HFF-Myc (cell line): Measurements from ENCODE around the gene ETV3.
"Not testable (repeated sequence)": the region's sequence is repeated elsewhere in the genome, so short reads cannot be mapped to it uniquely, and the experiment has no call there.

Experiments used
- DNase-seq: peaks from one replicate; pipeline ENCODE4 v3.0.0-alpha.2; 2011; ENCODE audit warnings: low read depth; ENCODE audit errors: extremely low read depth
- H3K4me3 ChIP-seq: replicated peaks from 2 replicates; pipeline ENCODE4 v1.5.1; 2011; ENCODE audit warnings: low read depth, mild to moderate bottlenecking, control low read depth, low read length
- CTCF ChIP-seq: IDR thresholded peaks from 2 replicates; pipeline ENCODE4 v1.5.1; 2012; ENCODE audit warnings: mild to moderate bottlenecking, low read depth, low read length, control low read depth; ENCODE audit errors: missing control alignments

ETV3 gene

GRCh38 chr1:157138220-157139051 lies at the start of gene ETV3:
Gene ETV3 (minus strand): TSS chr1:157138395. CDS start chr1:157136352, 2,043 bp downstream.
- peak within 1 kb of the TSS; percentile 83 for H3K4me3 ChIP-seq
- no peak for TF ChIP-seq CTCF
- peak; percentile 64 for DNase-seq

- DNase-seq = no peak
- no peak overlapping the region for H3K4me3 ChIP-seq
- TF ChIP-seq CTCF = no peak
Observed at GRCh38 chr1:157186281-157186992, 48.2 kb upstream of the ETV3 start.

- TF ChIP-seq CTCF = no peak
- H3K4me3 ChIP-seq = no peak overlapping the region
- no peak for DNase-seq
Observed at GRCh38 chr1:157183870-157184269, 45.7 kb upstream of the ETV3 start.

GRCh38 chr1:157182371-157182770 lies 44.2 kb upstream of the ETV3 start:
- not testable (repeated sequence) for H3K4me3 ChIP-seq, DNase-seq

- TF ChIP-seq CTCF = no peak
- DNase-seq = no peak
- no peak overlapping the region for H3K4me3 ChIP-seq
Observed at GRCh38 chr1:157181790-157182189, 43.6 kb upstream of the ETV3 start.

- TF ChIP-seq CTCF = no peak
- no peak overlapping the region for H3K4me3 ChIP-seq
- no peak for DNase-seq
Observed at GRCh38 chr1:157181258-157181657, 43.1 kb upstream of the ETV3 start.

- no peak for TF ChIP-seq CTCF
- H3K4me3 ChIP-seq = no peak overlapping the region
- DNase-seq = no peak
Observed at GRCh38 chr1:157178490-157178889, 40.3 kb upstream of the ETV3 start.
